ENCODE measurements around the gene MICU2.
A peak's percentile ranks its signal among the peaks of the same experiment; 100 is the strongest.

Gene MICU2

GRCh38 chr13:21478881-21479808 is 124.8 kb downstream of the MICU2 start:
- peak; percentile 11 for DNase-seq

- no peak for DNase-seq
These were observed 127.0 kb downstream of the MICU2 start for GRCh38 chr13:21476893-21477472.

GRCh38 chr13:21475115-21475514 is 128.9 kb downstream of the MICU2 start:
- DNase-seq = no peak

GRCh38 chr13:21470785-21471184 is 133.2 kb downstream of the MICU2 start:
- DNase-seq = no peak

GRCh38 chr13:21466527-21466926 is 137.4 kb downstream of the MICU2 start:
- no peak for DNase-seq

GRCh38 chr13:21465710-21466160 is 138.2 kb downstream of the MICU2 start:
- no peak for DNase-seq

GRCh38 chr13:21463424-21463823 is 140.5 kb downstream of the MICU2 start:
- no peak for DNase-seq

GRCh38 chr13:21461131-21461530 is 142.8 kb downstream of the MICU2 start:
- no peak for DNase-seq

GRCh38 chr13:21458813-21459701 is 144.9 kb downstream of the MICU2 start, which contains the start of gene ZDHHC20:
Gene ZDHHC20 (minus strand): TSS chr13:21459303. CDS start chr13:21459171, 132 bp downstream.
- DNase-seq = peak; percentile 85

GRCh38 chr13:21458451-21458812 is 145.5 kb downstream of the MICU2 start:
- peak; percentile 10 for DNase-seq

GRCh38 chr13:21453387-21454081 is 150.4 kb downstream of the MICU2 start:
- DNase-seq = no peak

- no peak for DNase-seq
These were observed 153.0 kb downstream of the MICU2 start for GRCh38 chr13:21450936-21451335.

- DNase-seq = no peak
These were observed 157.3 kb downstream of the MICU2 start for GRCh38 chr13:21446656-21447055.

- DNase-seq = no peak
These were observed 158.2 kb downstream of the MICU2 start for GRCh38 chr13:21445759-21446158.

- no peak for DNase-seq
These were observed 160.8 kb downstream of the MICU2 start for GRCh38 chr13:21443171-21443570.
